ENCODE measurements around the gene STYX.
"Not testable (repeated sequence)": the region's sequence is repeated elsewhere in the genome, so short reads cannot be mapped to it uniquely, and the experiment has no call there.

Gene STYX

GRCh38 chr14:52727509-52727908 lies 2.5 kb upstream of the STYX start:
- DNase-seq (ENCODE audit: low read depth): not testable (repeated sequence)

- DNase-seq (ENCODE audit: low read depth): not testable (repeated sequence)
These were observed 931 bp upstream of the STYX start for GRCh38 chr14:52729035-52729434.

GRCh38 chr14:52729585-52729924 lies 411 bp upstream of the STYX start:
- DNase-seq (ENCODE audit: low read depth): no peak

- no peak for DNase-seq (ENCODE audit: low read depth)
These were observed 744 bp downstream of the STYX start for GRCh38 chr14:52730709-52731111.

GRCh38 chr14:52733824-52734223 lies 3.9 kb downstream of the STYX start:
- DNase-seq (ENCODE audit: low read depth): no peak

- DNase-seq (ENCODE audit: low read depth): no peak
These were observed 6.0 kb downstream of the STYX start for GRCh38 chr14:52735921-52736489.

- DNase-seq (ENCODE audit: low read depth): no peak
These were observed 8.4 kb downstream of the STYX start for GRCh38 chr14:52738409-52738808.

- no peak for DNase-seq (ENCODE audit: low read depth)
These were observed 10.8 kb downstream of the STYX start for GRCh38 chr14:52740751-52741150.

GRCh38 chr14:52741865-52742264 lies 11.9 kb downstream of the STYX start:
- DNase-seq (ENCODE audit: low read depth): no peak

GRCh38 chr14:52748647-52749292 lies 18.8 kb downstream of the STYX start:
- DNase-seq (ENCODE audit: low read depth): no peak

GRCh38 chr14:52755607-52756316 lies 25.8 kb downstream of the STYX start:
- no peak for DNase-seq (ENCODE audit: low read depth)

GRCh38 chr14:52759145-52759544 lies 29.2 kb downstream of the STYX start:
- DNase-seq (ENCODE audit: low read depth): no peak

GRCh38 chr14:52762923-52763322 lies 33.0 kb downstream of the STYX start:
- DNase-seq (ENCODE audit: low read depth): not testable (repeated sequence)

GRCh38 chr14:52767058-52767833 lies 37.3 kb downstream of the STYX start:
- DNase-seq (ENCODE audit: low read depth): no peak

- no peak for DNase-seq (ENCODE audit: low read depth)
These were observed 39.9 kb downstream of the STYX start for GRCh38 chr14:52769887-52770286.

- DNase-seq (ENCODE audit: low read depth): no peak
These were observed 46.9 kb downstream of the STYX start for GRCh38 chr14:52776816-52777215.

- DNase-seq (ENCODE audit: low read depth): no peak
These were observed 48.7 kb downstream of the STYX start for GRCh38 chr14:52778702-52779101.

GRCh38 chr14:52780893-52781292 lies 50.9 kb downstream of the STYX start:
- DNase-seq (ENCODE audit: low read depth): no peak

GRCh38 chr14:52781629-52782028 lies 51.7 kb downstream of the STYX start:
- DNase-seq (ENCODE audit: low read depth): no peak

- DNase-seq (ENCODE audit: low read depth): no peak
These were observed 53.2 kb downstream of the STYX start for GRCh38 chr14:52783206-52783605.

GRCh38 chr14:52786887-52787286 lies 56.9 kb downstream of the STYX start:
- DNase-seq (ENCODE audit: low read depth): no peak

GRCh38 chr14:52789118-52789517 lies 59.2 kb downstream of the STYX start:
- DNase-seq (ENCODE audit: low read depth): no peak

All from stimulated activated CD8-positive, alpha-beta memory T cell treated with anti-CD3 and anti-CD28 coated beads, Interleukin-7, amount 100 ng/mL, for 24 hours (primary cell).